Glomerular endothelial cell (primary cell): Measurements from ENCODE around the gene ZNF496. TPM values are rescaled to one million over a fixed set of nuclear protein-coding genes. Genes with fewer than 3 reads are reported as not detected.

Experiments used
- total RNA-seq: library from RNA; depleted of rRNA; stranded (reverse); fragments of >200 nt; gene quantifications from 2 replicates; pipeline ENCODE4 v1.2.3, GENCODE V29; 2015

ZNF496 gene
- total RNA-seq, 1 donor from 2014 or later: 55.9 TPM

Other genes starting within 250 kb of the ZNF496 start
- 5.8 and 10.3 TPM in 2 replicates for gene ZNF669, start 227.5 kb downstream of the ZNF496 start, total RNA-seq
- gene ZNF124, start 159.8 kb downstream of the ZNF496 start, total RNA-seq: 19.1 and 22.3 TPM in 2 replicates
- not detected in 2 replicates for gene VN1R5, start 75.8 kb downstream of the ZNF496 start, total RNA-seq
- 0.58 and 1.0 TPM in 2 replicates for gene NLRP3, start 84.3 kb upstream of the ZNF496 start, total RNA-seq
- not detected in 2 replicates for gene OR2B11, start 126.2 kb upstream of the ZNF496 start, total RNA-seq
- gene OR2C3, start 204.6 kb upstream of the ZNF496 start, total RNA-seq: not detected in 2 replicates
- not detected in 2 replicates for gene GCSAML, start 217.3 kb upstream of the ZNF496 start, total RNA-seq